Measurements from ENCODE around the gene AIRE. TPM values are rescaled to one million over a fixed set of nuclear protein-coding genes. Genes with fewer than 3 reads are reported as not detected.

The AIRE gene
- total RNA-seq, 4 donors from 2014 or later = not detected

GRCh38 chr21:44322621-44323325, 37.1 kb downstream of the AIRE start:
- intact Hi-C loops (cut with DNase I) = no loop called here
- Histone ChIP-seq H3K4me1 (no peaks in the 10 kb centered on the region), H3K36me3 (peaks cover 30 to 100% (median 99%) of the 10 kb centered on the region in 4 donors), H3K27ac (replicated peaks in 1 of 4) (no peak overlapping the region), H3K27me3 (no peaks in the 10 kb centered on the region), H3K4me3 (no peak overlapping the region), H3K9me3 (no peaks in the 10 kb centered on the region)
- no peak for DNase-seq (ENCODE audit: extremely low spot score)
- TF ChIP-seq POLR2AphosphoS5 (IDR thresholded peaks at IDR 0.05) (no peak), POLR2A (IDR thresholded peaks at IDR 0.05; ENCODE audit: low read depth) (no peak), EP300 (IDR thresholded peaks at IDR 0.05) (no peak)
- TF ChIP-seq, protein P1, sequence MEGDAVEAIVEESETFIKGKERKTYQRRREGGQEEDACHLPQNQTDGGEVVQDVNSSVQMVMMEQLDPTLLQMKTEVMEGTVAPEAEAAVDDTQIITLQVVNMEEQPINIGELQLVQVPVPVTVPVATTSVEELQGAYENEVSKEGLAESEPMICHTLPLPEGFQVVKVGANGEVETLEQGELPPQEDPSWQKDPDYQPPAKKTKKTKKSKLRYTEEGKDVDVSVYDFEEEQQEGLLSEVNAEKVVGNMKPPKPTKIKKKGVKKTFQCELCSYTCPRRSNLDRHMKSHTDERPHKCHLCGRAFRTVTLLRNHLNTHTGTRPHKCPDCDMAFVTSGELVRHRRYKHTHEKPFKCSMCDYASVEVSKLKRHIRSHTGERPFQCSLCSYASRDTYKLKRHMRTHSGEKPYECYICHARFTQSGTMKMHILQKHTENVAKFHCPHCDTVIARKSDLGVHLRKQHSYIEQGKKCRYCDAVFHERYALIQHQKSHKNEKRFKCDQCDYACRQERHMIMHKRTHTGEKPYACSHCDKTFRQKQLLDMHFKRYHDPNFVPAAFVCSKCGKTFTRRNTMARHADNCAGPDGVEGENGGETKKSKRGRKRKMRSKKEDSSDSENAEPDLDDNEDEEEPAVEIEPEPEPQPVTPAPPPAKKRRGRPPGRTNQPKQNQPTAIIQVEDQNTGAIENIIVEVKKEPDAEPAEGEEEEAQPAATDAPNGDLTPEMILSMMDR (IDR thresholded peaks at IDR 0.05) = no peak
- 85% methylated on average over 22 of the region's 38 CpGs for WGBS

DNA sequence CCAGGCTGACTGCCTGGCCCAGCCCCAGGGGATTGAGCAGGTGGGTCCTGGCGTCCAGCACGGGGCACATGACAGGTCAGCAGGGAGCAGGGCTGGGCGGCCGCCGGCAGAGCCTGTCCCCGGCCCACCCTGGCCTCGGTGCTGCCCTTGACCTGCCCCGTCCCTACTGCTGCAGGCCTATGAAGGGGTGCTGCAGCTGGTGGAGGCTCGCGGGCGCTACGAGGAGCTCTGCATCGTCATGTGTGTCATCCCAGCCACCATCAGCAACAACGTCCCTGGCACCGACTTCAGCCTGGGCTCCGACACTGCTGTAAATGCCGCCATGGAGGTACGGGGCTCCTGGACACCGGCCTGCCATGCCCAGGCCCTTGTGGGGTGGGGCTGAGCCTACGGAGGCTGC, 37.9 kb downstream of the AIRE start:
- H3K4me3 ChIP-seq = no peak overlapping the region
- no CpG with 5 or more reads among the region's 20 CpGs for WGBS
- no peaks in the 10 kb centered on the region for H3K9me3 ChIP-seq
- H3K36me3 ChIP-seq = peaks cover 28 to 100% (median 95%) of the 10 kb centered on the region in 4 donors
- DNase-seq (ENCODE audit: extremely low spot score) = no peak
- no peak overlapping the region for H3K27ac ChIP-seq (replicated peaks in 1 of 4)
- TF ChIP-seq POLR2AphosphoS5 (IDR thresholded peaks at IDR 0.05) (no peak), POLR2A (IDR thresholded peaks at IDR 0.05; ENCODE audit: low read depth) (no peak), EP300 (IDR thresholded peaks at IDR 0.05) (no peak)
- TF ChIP-seq, protein P1 (IDR thresholded peaks at IDR 0.05) = no peak
- no peaks in the 10 kb centered on the region for H3K4me1 ChIP-seq
- H3K27me3 ChIP-seq = no peaks in the 10 kb centered on the region
- intact Hi-C loops (cut with DNase I) = no loop called here

DNA sequence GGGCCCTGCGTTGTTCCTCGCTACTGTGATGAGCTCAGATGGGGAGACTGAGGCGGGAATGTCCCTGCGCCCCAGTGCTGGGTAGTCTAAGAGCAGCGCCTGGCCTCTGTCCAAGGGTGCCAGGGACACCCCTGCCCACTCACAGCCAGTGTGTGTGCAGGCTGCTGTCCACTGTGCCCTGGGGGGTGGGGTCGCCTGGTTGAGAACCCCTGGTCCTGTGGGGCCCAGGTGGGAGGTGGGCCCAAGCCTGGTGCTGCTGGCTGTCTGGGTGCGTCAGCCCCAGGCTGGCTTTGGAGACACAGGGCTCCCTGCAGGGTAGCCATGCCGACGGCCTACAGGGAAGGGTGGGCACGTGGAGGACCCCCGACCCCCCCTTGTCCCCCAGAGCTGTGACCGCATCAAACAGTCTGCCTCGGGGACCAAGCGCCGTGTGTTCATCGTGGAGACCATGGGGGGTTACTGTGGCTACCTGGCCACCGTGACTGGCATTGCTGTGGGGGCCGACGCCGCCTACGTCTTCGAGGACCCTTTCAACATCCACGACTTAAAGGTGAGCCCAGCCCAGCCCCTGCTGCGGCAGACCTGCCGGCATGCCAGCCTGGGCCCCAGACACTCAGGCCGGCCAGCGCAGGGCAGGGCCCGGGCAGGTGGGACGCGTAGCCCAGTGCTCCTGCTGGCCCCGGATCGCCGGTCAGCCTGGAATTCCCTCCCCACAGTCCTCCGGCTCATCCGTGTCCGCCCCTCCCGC, 38.6 kb downstream of the AIRE start:
- no peak overlapping the region for H3K27ac ChIP-seq (replicated peaks in 1 of 4)
- H3K4me3 ChIP-seq = no peak overlapping the region
- H3K27me3 ChIP-seq = no peaks in the 10 kb centered on the region
- 96% methylated on average over 4 of the region's 37 CpGs for WGBS
- H3K36me3 ChIP-seq = peaks cover 26 to 93% (median 88%) of the 10 kb centered on the region in 4 donors
- no peaks in the 10 kb centered on the region for H3K4me1 ChIP-seq
- intact Hi-C loops (cut with DNase I) = no loop called here
- no peaks in the 10 kb centered on the region for H3K9me3 ChIP-seq
- TF ChIP-seq EP300 (IDR thresholded peaks at IDR 0.05) (no peak), POLR2AphosphoS5 (IDR thresholded peaks at IDR 0.05) (no peak), POLR2A (IDR thresholded peaks at IDR 0.05; ENCODE audit: low read depth) (no peak)
- TF ChIP-seq, protein P1 (IDR thresholded peaks at IDR 0.05) = no peak
- no peak for DNase-seq (ENCODE audit: extremely low spot score)

DNA sequence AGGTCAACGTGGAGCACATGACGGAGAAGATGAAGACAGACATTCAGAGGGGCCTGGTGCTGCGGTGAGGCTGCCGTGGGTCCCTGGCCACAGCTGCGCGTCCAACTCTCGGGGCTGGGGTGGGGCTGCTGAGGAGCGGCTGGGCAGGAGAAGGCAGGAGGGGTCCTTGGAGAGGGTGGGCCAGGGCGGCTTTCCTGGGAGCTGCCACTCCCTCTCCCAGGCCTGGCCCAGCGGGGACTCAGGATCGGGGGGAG, 39.1 kb downstream of the AIRE start:
- H3K27ac ChIP-seq (replicated peaks in 1 of 4) = no peak overlapping the region
- no peak overlapping the region for H3K4me3 ChIP-seq
- no peak for DNase-seq (ENCODE audit: extremely low spot score)
- no peaks in the 10 kb centered on the region for H3K9me3 ChIP-seq
- H3K27me3 ChIP-seq = no peaks in the 10 kb centered on the region
- H3K4me1 ChIP-seq = no peaks in the 10 kb centered on the region
- intact Hi-C loops (cut with DNase I) = no loop called here
- TF ChIP-seq POLR2A (IDR thresholded peaks at IDR 0.05; ENCODE audit: low read depth) = no peak
- no peak for TF ChIP-seq EP300 (IDR thresholded peaks at IDR 0.05)
- TF ChIP-seq, protein P1 (IDR thresholded peaks at IDR 0.05) = no peak
- no peak for TF ChIP-seq POLR2AphosphoS5 (IDR thresholded peaks at IDR 0.05)
- peaks cover 26 to 93% (median 85%) of the 10 kb centered on the region in 4 donors for H3K36me3 ChIP-seq
- WGBS = no CpG with 5 or more reads among the region's 11 CpGs
